DMS79 (cell line): Measurements from ENCODE around the gene MIB1.

Experiments used
- DNase-seq: peaks from one replicate; lab custom pipeline; 2025; lab: John Stamatoyannopoulos, UW

The MIB1 gene

GRCh38 chr18:21894619-21895367 is 154.2 kb downstream of the MIB1 start:
- DNase-seq, result peak; percentile 25

GRCh38 chr18:21896732-21897336 is 156.2 kb downstream of the MIB1 start:
- no peak for DNase-seq

- no peak for DNase-seq
Measured at GRCh38 chr18:21897811-21898210, 157.2 kb downstream of the MIB1 start.

GRCh38 chr18:21900605-21901352 is 160.2 kb downstream of the MIB1 start:
- no peak for DNase-seq

GRCh38 chr18:21901423-21901945 is 160.9 kb downstream of the MIB1 start:
- no peak for DNase-seq

- DNase-seq, result no peak
Measured at GRCh38 chr18:21903709-21904108, 163.1 kb downstream of the MIB1 start.

- no peak for DNase-seq
Measured at GRCh38 chr18:21904856-21905255, 164.3 kb downstream of the MIB1 start.

GRCh38 chr18:21907451-21907850 is 166.9 kb downstream of the MIB1 start:
- no peak for DNase-seq

GRCh38 chr18:21908711-21909110 is 168.1 kb downstream of the MIB1 start:
- DNase-seq, result no peak

GRCh38 chr18:21910906-21911305 is 170.3 kb downstream of the MIB1 start:
- DNase-seq, result no peak

- no peak for DNase-seq
Measured at GRCh38 chr18:21911551-21911950, 171.0 kb downstream of the MIB1 start.

GRCh38 chr18:21912339-21913239 is 172.0 kb downstream of the MIB1 start:
- DNase-seq, result no peak

- DNase-seq, result no peak
Measured at GRCh38 chr18:21914739-21915319, 174.2 kb downstream of the MIB1 start.

- no peak for DNase-seq
Measured at GRCh38 chr18:21915546-21915945, 175.0 kb downstream of the MIB1 start.

GRCh38 chr18:21916594-21916993 is 176.0 kb downstream of the MIB1 start:
- no peak for DNase-seq

GRCh38 chr18:21918693-21919092 is 178.1 kb downstream of the MIB1 start:
- DNase-seq, result no peak
